HG03457 (cell line): ENCODE measurements around the gene HOXC12.

Source experiments
- ATAC-seq: cut with Tn5 transposase; IDR thresholded peaks from one replicate; pipeline ENCODE4 v1.9.1; 2021; ENCODE audit warnings: moderate number of reproducible peaks; ENCODE audit not compliant: unreplicated experiment

The HOXC12 gene

GRCh38 chr12:53995002-53995377 lies 40.3 kb downstream of the HOXC12 start:
- ATAC-seq, result no peak

GRCh38 chr12:53995378-53996239 lies 40.9 kb downstream of the HOXC12 start:
- no peak for ATAC-seq

GRCh38 chr12:53996240-53997203 lies 41.8 kb downstream of the HOXC12 start:
- ATAC-seq, result no peak

DNA sequence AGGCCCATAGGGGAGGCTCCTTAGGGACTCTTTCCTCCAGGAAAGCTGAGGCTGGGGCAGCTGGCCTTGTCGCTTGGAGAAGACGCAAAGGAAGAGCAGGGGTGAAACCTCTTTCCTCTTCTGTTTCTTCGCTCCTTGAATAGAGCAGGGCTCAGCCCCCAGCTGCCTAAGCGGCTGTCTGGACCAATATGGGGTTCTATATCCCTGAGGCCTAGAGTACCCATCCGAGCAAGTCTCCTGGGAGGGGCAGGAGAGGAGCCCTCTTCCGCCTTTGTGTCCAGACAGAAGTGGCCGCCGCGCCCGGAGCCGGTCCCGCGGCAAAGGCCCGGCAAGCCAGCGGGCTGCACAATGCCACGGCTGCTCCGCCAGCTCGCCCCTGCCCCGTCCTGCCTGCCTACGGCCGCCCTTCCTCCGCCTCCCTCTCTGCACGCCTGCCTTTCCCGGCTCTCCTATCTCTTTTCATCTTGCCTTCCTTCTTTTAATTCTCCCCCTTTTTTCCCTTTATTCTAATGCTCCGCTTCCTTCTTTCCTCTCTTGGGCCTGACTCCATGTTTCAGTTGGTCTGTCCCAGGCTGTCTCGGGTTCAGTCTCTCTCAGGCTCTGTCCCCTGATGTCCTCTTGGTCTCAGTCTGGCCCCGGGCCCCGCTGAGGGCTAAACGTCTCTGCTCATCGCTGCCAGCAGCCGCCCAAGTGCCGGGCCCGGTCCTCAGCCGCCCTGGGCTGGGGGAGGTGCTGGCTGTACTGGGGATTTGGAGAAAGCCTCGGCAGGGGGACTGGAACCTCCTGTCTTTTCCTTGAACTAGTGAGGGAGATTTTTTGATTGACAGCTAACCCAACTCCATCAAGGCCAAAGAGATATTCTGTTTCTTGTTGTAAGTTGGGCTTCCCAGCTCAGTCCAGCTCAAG lies 42.8 kb downstream of the HOXC12 start:
- no peak for ATAC-seq

GRCh38 chr12:53998110-53998899 lies 43.6 kb downstream of the HOXC12 start:
- no peak for ATAC-seq

GRCh38 chr12:53998900-53999236 lies 44.2 kb downstream of the HOXC12 start:
- no peak for ATAC-seq

DNA sequence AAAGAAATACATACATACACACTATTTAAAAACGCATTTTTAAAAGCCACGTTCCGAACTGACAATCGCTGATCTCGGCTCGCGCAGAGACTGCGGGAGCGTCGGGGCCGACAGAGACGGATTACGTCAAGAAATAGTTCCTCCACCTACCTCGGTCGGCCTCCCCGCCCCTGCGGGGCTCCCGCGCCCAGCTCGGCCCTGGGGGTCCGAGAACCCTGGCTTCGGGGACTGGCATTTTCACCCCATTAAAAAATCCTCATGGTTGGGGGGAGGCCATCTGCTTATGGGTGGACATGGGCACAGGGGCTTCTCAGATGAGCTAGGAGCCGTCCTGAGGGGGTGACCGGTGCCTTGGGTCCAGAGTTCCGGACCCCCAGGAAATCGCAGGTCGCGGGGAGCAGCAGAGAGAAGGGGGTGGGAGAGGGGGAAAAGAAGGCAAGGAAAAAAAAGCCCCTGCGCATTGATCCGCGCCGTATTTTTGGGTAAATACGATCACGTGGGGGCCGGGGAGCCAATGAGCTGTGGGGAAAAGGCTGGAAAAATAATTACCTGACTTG lies 44.9 kb downstream of the HOXC12 start:
- no peak for ATAC-seq

DNA sequence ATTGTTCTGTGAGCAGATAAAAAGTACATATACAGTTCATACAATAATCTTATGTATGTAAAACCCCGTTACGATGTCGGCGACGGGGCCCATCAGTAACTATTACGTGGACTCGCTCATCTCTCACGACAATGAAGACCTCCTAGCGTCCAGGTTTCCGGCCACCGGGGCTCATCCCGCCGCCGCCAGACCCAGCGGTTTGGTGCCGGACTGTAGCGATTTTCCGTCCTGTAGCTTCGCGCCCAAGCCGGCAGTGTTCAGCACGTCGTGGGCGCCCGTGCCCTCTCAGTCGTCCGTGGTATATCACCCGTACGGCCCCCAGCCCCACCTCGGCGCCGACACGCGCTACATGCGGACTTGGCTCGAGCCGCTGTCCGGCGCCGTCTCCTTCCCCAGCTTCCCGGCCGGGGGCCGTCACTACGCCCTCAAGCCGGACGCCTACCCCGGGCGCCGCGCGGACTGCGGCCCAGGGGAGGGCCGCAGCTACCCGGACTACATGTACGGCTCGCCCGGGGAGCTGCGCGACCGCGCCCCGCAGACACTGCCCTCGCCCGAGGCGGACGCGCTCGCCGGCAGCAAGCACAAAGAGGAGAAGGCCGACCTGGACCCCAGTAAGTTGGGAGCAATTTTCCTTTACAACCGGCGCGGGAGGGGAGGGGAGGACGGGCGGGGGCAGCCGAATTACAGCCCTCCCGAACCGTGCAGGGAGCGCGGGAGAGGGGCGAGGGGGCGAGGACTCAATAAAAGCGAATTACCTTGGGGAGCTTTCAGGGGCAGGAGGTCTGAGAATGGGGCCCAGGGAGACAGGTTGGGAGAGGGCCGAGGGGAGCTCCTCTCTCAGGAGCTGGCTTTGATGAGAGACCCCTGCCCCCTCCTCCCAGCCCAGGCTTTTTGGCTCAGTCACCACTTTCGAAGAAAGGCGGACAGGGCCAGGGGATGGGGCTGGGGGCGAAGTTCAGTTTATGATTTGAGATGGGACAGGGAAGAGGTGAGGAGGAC lies 45.7 kb downstream of the HOXC12 start, which contains the start of gene HOXC9:
TSS of gene HOXC9 (plus strand) at position 46 of the 999 bp plus-strand sequence. CDS start at position 74, 28 bp downstream.
- ATAC-seq, result no peak

DNA sequence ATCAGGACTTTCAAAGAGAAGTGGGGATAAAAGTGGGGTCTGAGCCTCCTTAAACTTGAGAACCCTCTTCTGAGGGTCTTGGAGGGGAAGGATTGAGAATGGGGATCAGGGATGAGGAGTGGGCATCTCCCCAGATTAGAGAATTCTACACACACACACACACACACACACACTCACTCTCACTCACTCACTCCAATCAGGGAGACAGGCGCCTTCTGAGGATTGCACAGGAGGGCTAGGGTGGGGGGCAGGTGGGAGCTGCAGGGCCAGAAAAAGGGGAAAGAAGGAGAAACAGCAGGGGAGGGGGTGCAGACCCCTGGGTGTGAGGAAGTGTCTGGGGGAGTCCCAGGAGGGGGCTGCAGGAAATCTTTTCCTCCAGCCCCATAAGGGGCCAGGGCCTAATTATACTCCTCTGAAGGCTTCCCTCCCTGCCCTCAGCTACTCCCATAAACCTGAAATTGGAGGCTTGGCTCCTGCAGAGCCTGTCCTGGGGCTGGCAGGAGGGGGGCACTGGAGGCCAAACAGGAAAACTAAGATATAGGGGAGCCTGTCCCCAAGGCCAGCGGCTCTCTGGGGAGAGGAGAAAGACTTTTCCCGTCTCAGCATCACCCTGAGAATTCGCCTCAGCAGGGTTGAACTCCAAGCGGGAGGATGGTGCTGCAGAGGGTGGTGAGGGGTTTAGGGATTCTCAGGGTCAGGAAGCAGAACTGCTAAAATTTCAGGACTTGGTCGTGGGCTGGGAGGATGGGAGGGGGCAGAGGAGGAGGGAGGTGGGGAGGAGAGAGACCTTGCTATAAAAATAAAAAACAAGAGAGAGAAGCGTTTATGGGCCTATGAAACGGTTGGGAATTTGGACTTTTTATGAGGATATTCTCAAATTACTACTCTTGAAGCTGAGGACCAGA lies 46.8 kb downstream of the HOXC12 start:
- ATAC-seq, result no peak

- no peak for ATAC-seq
Observed at GRCh38 chr12:54002278-54002914, 47.7 kb downstream of the HOXC12 start.

DNA sequence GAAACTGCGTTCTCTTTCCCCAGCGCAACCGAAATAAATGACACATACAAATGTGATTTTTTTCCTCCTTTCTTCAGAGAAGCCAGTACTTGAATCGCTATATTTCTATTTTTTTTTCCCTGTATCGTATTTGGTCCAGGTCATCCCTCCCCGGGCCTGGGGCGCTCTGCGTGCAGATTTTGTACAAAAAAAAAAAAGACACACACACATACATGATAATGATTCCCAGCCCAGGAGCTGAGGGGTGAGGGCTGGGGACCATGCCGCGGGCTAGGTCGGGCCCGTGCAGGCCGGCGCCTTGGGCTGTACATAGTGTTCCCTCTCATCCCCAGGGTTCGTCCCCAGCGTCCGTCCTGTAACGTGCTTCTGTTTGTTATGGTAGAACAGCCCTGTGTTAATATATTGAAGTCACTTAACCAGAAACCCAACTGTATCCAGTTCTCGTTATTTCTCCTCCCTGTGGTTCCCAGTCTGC lies 48.2 kb downstream of the HOXC12 start:
- ATAC-seq, result no peak

GRCh38 chr12:54003625-54004024 lies 48.9 kb downstream of the HOXC12 start:
- no peak for ATAC-seq

GRCh38 chr12:54004063-54004840 lies 49.5 kb downstream of the HOXC12 start:
- ATAC-seq, result no peak

GRCh38 chr12:54004841-54005530 lies 50.3 kb downstream of the HOXC12 start:
- ATAC-seq, result no peak

DNA sequence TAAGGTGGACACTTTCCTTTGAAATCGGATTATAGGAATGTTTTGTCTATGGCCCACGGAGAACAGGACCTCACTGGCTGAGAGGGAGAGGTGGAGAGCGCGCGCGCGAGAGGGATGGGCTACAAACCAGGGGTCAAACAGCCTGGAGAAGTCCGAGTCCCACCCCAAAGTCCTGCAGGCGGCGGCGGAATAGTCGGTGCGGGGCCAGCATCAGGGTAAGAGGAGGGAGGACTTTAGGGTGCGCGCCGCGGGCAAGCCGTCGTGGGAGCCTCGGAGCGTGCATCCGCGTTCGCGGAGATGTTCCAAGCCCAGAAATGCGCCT lies 50.8 kb downstream of the HOXC12 start:
- ATAC-seq, result no peak
